ENCODE results near the gene GPX5. TPM values are rescaled to one million over a fixed set of nuclear protein-coding genes. Genes with fewer than 3 reads are reported as not detected.
"Not testable (repeated sequence)": the region's sequence is repeated elsewhere in the genome, so short reads cannot be mapped to it uniquely, and the experiment has no call there.

GPX5 gene
- total and polyA plus RNA-seq, 2 donors (not counting 1 experiment from before 2014, with no cell fraction given) = not detected

GRCh38 chr6:28506807-28507475, 18.7 kb upstream of the GPX5 start:
- Histone ChIP-seq H3K36me3 (replicated peaks in 1 of 2; ENCODE audit: control extremely low read depth in 1 of 2, control insufficient read depth in 1 of 2, extremely low read depth in 1 of 2, insufficient read depth in 2 of 2, low read length in 1 of 2) (no peaks in the 10 kb centered on the region), H4K20me1 (ENCODE audit: control insufficient read depth, insufficient read depth, low read length, poor library complexity, severe bottlenecking) (no peaks in the 10 kb centered on the region), H3K9me3 (ENCODE audit: control extremely low read depth in 1 of 3, control insufficient read depth in 2 of 3, insufficient read depth in 1 of 3, low read length in 2 of 3) (peaks cover 0 to 8% (median 0%) of the 10 kb centered on the region in 3 donors), H3K4me1 (ENCODE audit: control insufficient read depth in 2 of 2, insufficient read depth in 2 of 2, low read length in 2 of 2) (no peaks in the 10 kb centered on the region), H3K79me2 (ENCODE audit: control insufficient read depth, insufficient read depth, low read length) (no peaks in the 10 kb centered on the region), H3K27ac (ENCODE audit: low read length in 2 of 2) (no peak overlapping the region), H3K4me3 (ENCODE audit: control extremely low read depth in 1 of 5, extremely low read depth in 1 of 5, insufficient read depth in 1 of 5, low read depth in 2 of 5, low read length in 4 of 5) (no peak overlapping the region), H3K4me2 (replicated peaks; ENCODE audit: low read depth, low read length, poor library complexity, severe bottlenecking) (no peak overlapping the region), H3K27me3 (replicated peaks in 1 of 4; ENCODE audit: control extremely low read depth in 1 of 4, control insufficient read depth in 3 of 4, insufficient read depth in 4 of 4, low read length in 3 of 4) (peaks cover 0 to 15% (median 3%) of the 10 kb centered on the region in 4 experiments), H3K9ac (ENCODE audit: low read length) (no peak overlapping the region), H2AFZ (ENCODE audit: insufficient read depth, low read depth, low read length, poor library complexity, severe bottlenecking) (no peak overlapping the region)
- Mint-ChIP-seq H3K27me3 (peaks cover 25% of the 10 kb centered on the region), H3K27ac (no peak overlapping the region), H3K4me1 (no peaks in the 10 kb centered on the region), H3K4me3 (no peak overlapping the region), H3K9me3 (ENCODE audit: insufficient read depth) (no peaks in the 10 kb centered on the region)
- ChIA-PET POLR2A (no interaction called here), CTCF (no interaction called here)
- no peak for DNase-seq
- WGBS (ENCODE audit: insufficient coverage) = 72% methylated on average over 2 of the region's 4 CpGs
- intact Hi-C loops (cut with micrococcal nuclease) = no loop called here
- ATAC-seq (ENCODE audit: low read depth) = no peak
- TF ChIP-seq EZH2 (IDR thresholded peaks at IDR 0.05; ENCODE audit: borderline replicate concordance, insufficient read depth, low read depth, low read length, poor library complexity, severe bottlenecking) = no peak
- TF ChIP-seq CTCF (IDR thresholded peaks at IDR 0.05) = no peak

- intact Hi-C loops (cut with micrococcal nuclease) = no loop called here
- no peak overlapping the region for H3K27ac Mint-ChIP-seq
- H3K4me3 ChIP-seq (ENCODE audit: control extremely low read depth in 1 of 5, extremely low read depth in 1 of 5, insufficient read depth in 1 of 5, low read depth in 2 of 5, low read length in 4 of 5) = no peak overlapping the region
- H3K27me3 ChIP-seq (replicated peaks in 1 of 4; ENCODE audit: control extremely low read depth in 1 of 4, control insufficient read depth in 3 of 4, insufficient read depth in 4 of 4, low read length in 3 of 4) = peaks cover 0 to 10% (median 2%) of the 10 kb centered on the region in 4 experiments
- H3K79me2 ChIP-seq (ENCODE audit: control insufficient read depth, insufficient read depth, low read length) = no peaks in the 10 kb centered on the region
- TF ChIP-seq CTCF (IDR thresholded peaks at IDR 0.05) (no peak), EZH2 (IDR thresholded peaks at IDR 0.05; ENCODE audit: borderline replicate concordance, insufficient read depth, low read depth, low read length, poor library complexity, severe bottlenecking) (no peak)
- H3K4me2 ChIP-seq (replicated peaks; ENCODE audit: low read depth, low read length, poor library complexity, severe bottlenecking) = no peak overlapping the region
- peaks cover 31% of the 10 kb centered on the region for H3K27me3 Mint-ChIP-seq
- no peak overlapping the region for H3K4me3 Mint-ChIP-seq
- no peak overlapping the region for H3K27ac ChIP-seq (ENCODE audit: low read length in 2 of 2)
- no peaks in the 10 kb centered on the region for H3K36me3 ChIP-seq (replicated peaks in 1 of 2; ENCODE audit: control extremely low read depth in 1 of 2, control insufficient read depth in 1 of 2, extremely low read depth in 1 of 2, insufficient read depth in 2 of 2, low read length in 1 of 2)
- no peak for ATAC-seq (ENCODE audit: low read depth)
- H3K9ac ChIP-seq (ENCODE audit: low read length) = no peak overlapping the region
- H3K9me3 ChIP-seq (ENCODE audit: control extremely low read depth in 1 of 3, control insufficient read depth in 2 of 3, insufficient read depth in 1 of 3, low read length in 2 of 3) = peaks cover 0 to 12% (median 0%) of the 10 kb centered on the region in 3 donors
- WGBS (ENCODE audit: insufficient coverage) = 96% methylated on average over 47 of the region's 51 CpGs
- ChIA-PET POLR2A (no interaction called here), CTCF (no interaction called here)
- no peaks in the 10 kb centered on the region for H4K20me1 ChIP-seq (ENCODE audit: control insufficient read depth, insufficient read depth, low read length, poor library complexity, severe bottlenecking)
- H3K9me3 Mint-ChIP-seq (ENCODE audit: insufficient read depth) = no peaks in the 10 kb centered on the region
- H3K4me1 ChIP-seq (ENCODE audit: control insufficient read depth in 2 of 2, insufficient read depth in 2 of 2, low read length in 2 of 2) = no peaks in the 10 kb centered on the region
- no peaks in the 10 kb centered on the region for H3K4me1 Mint-ChIP-seq
- H2AFZ ChIP-seq (ENCODE audit: insufficient read depth, low read depth, low read length, poor library complexity, severe bottlenecking) = no peak overlapping the region
- no peak for DNase-seq
Measured at GRCh38 chr6:28511628-28512300, 13.9 kb upstream of the GPX5 start.

DNA sequence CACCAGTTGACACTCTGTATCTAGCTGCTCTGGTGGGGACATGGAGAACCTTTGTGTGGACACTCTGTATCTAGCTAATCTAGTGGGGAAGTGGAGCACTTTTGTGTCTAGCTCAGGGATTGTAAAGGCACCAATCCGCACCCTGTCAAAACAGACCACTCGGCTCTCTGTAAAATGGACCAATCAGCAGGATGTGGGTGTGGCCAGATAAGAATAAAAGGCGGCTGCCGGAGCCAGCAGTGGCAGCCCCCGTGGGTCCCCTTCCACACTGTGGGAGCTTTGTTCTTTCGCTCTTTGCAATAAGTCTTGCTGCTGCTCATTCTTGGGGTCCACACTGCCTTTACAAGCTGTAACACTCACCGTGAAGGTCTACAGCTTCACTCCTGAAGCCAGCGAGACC, 13.3 kb upstream of the GPX5 start:
- POLR2A ChIA-PET; H3K4me1 ChIP-seq (ENCODE audit: control insufficient read depth in 2 of 2, insufficient read depth in 2 of 2, low read length in 2 of 2); H3K36me3 ChIP-seq (replicated peaks in 1 of 2; ENCODE audit: control extremely low read depth in 1 of 2, control insufficient read depth in 1 of 2, extremely low read depth in 1 of 2, insufficient read depth in 2 of 2, low read length in 1 of 2); H3K27ac ChIP-seq (ENCODE audit: low read length in 2 of 2); H4K20me1 ChIP-seq (ENCODE audit: control insufficient read depth, insufficient read depth, low read length, poor library complexity, severe bottlenecking); H3K4me3 Mint-ChIP-seq; H3K4me2 ChIP-seq (replicated peaks; ENCODE audit: low read depth, low read length, poor library complexity, severe bottlenecking); H3K4me1 Mint-ChIP-seq; CTCF ChIA-PET; DNase-seq; H2AFZ ChIP-seq (ENCODE audit: insufficient read depth, low read depth, low read length, poor library complexity, severe bottlenecking); H3K4me3 ChIP-seq (ENCODE audit: control extremely low read depth in 1 of 5, extremely low read depth in 1 of 5, insufficient read depth in 1 of 5, low read depth in 2 of 5, low read length in 4 of 5); ATAC-seq (ENCODE audit: low read depth); H3K79me2 ChIP-seq (ENCODE audit: control insufficient read depth, insufficient read depth, low read length); H3K27me3 ChIP-seq (replicated peaks in 1 of 4; ENCODE audit: control extremely low read depth in 1 of 4, control insufficient read depth in 3 of 4, insufficient read depth in 4 of 4, low read length in 3 of 4); H3K9ac ChIP-seq (ENCODE audit: low read length); H3K9me3 Mint-ChIP-seq (ENCODE audit: insufficient read depth); H3K27ac Mint-ChIP-seq; intact Hi-C loops (cut with micrococcal nuclease): not testable (repeated sequence)
- H3K27me3 Mint-ChIP-seq = peaks cover 29% of the 10 kb centered on the region
- H3K9me3 ChIP-seq (ENCODE audit: control extremely low read depth in 1 of 3, control insufficient read depth in 2 of 3, insufficient read depth in 1 of 3, low read length in 2 of 3) = peaks cover 0 to 12% (median 0%) of the 10 kb centered on the region in 3 donors
- WGBS (ENCODE audit: insufficient coverage) = 91% methylated on average over 8 of the region's 8 CpGs
